ENCODE measurements around the gene HNRNPA3. TPM values are rescaled to one million over a fixed set of nuclear protein-coding genes. Genes with fewer than 3 reads are reported as not detected.

Gene HNRNPA3
- 10 to 100 TPM; 32.6 to 55.9 (median 47.4) TPM for total RNA-seq

DNA sequence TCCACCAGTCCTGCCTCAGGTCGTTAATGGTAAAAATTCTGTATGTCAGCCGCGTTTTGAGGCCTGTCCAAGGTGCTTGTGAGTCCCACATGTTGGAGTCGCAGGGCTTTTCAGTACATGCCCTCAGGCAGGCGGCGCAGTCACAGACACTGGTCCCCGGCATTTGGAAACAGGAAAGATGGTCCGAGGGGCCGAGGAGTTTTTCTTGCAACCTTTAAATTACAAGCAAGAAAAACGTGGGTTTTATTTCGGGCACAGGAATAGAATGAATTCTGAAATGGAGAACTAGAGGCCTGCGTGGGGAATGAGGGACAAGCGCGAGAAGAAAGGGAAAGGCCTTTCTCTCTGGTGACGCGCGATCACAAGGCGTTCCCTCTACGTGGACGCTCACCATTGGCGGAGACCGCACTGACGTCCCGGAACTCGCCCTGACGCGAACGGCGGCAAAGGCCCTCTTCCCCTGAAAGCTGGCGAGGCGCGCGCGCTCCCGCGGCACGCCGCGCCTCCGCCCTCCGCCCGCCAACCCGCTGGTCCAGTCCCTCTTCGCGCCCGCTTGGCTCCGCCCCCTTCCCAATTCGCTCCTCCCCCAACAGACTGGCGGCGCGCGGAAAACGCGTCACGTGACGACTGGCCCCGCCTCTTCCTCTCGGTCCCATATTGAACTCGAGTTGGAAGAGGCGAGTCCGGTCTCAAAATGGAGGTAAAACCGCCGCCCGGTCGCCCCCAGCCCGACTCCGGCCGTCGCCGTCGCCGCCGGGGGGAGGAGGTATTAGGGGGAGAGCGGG, at the start of gene HNRNPA3:
Gene HNRNPA3, plus strand, starts transcription at position 689 of the 785 bp plus-strand sequence. Its CDS starts 6 bp downstream, at position 695.
- TF ChIP-seq, protein P1, sequence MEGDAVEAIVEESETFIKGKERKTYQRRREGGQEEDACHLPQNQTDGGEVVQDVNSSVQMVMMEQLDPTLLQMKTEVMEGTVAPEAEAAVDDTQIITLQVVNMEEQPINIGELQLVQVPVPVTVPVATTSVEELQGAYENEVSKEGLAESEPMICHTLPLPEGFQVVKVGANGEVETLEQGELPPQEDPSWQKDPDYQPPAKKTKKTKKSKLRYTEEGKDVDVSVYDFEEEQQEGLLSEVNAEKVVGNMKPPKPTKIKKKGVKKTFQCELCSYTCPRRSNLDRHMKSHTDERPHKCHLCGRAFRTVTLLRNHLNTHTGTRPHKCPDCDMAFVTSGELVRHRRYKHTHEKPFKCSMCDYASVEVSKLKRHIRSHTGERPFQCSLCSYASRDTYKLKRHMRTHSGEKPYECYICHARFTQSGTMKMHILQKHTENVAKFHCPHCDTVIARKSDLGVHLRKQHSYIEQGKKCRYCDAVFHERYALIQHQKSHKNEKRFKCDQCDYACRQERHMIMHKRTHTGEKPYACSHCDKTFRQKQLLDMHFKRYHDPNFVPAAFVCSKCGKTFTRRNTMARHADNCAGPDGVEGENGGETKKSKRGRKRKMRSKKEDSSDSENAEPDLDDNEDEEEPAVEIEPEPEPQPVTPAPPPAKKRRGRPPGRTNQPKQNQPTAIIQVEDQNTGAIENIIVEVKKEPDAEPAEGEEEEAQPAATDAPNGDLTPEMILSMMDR (IDR thresholded peaks at IDR 0.05), result no peak
- peak in 1 of 2 donors; percentile 91 for TF ChIP-seq POLR2A (IDR thresholded peaks at IDR 0.05)
- 0 to 1% methylated on average over 53 to 54 of the region's 74 CpGs for WGBS, 2 donors
- intact Hi-C loops (cut with DNase I; ENCODE audit: low total_unique reads), result no loop called here
- DNase-seq (ENCODE audit: low spot score in 2 of 2), result peak; percentile 98 to 100
- H3K4me3 ChIP-seq (ENCODE audit: low read depth, poor library complexity, severe bottlenecking), result peak within 1 kb of the TSS; percentile 85

DNA sequence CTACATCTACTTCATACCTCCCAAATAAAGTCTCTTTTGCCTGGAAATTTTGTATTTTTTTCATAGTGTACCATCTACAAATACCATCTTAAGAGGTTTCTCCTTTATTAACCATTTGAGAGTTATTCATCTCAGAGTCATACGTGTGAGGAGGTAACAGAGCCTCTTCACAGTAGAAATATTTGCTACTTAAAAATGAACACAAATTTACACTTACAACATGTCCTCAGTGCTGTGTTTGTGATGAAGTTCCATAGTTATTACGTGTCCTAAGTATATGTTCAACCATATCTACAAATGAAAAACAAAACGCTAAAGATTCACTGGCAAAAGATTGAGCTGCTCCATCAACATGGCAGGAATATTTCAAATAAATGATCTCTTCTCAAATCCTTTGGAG, 48.5 kb upstream of the HNRNPA3 start:
- TF ChIP-seq POLR2A (IDR thresholded peaks at IDR 0.05), result no peak
- TF ChIP-seq, protein P1 (IDR thresholded peaks at IDR 0.05), result no peak
- intact Hi-C loops (cut with DNase I; ENCODE audit: low total_unique reads), result loop anchor here (5.0 to 10.0 kb wide), 2 partner anchors 168 to 251 kb away; no protein-coding TSS in a partner anchor
- no peak overlapping the region for H3K4me3 ChIP-seq (ENCODE audit: low read depth, poor library complexity, severe bottlenecking)
- no peak for DNase-seq (ENCODE audit: low spot score in 2 of 2)
- 16 to 19% methylated on average over 3 of the region's 3 CpGs for WGBS, 2 donors

DNA sequence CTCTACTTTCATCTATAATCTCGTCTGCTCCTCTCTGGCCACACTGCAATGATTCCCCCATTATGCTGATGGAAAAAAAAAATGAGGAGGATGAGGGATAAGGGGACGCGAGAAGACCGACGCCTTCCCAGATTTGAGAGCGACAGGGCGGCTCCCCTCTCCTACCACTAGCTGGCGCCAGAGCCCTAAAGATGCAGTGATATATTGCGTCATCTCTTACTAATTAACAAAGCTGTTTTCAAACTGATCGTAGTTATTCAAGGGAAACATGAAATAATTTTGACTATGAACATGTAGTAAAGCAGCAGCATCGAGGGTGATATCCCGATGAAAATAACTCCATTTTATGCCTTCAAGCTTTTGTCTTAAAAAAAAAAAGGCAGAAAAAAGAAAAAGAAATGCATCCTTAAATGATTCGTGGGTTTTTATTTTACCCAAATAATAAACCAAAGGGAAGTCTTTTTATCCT, 48.0 kb upstream of the HNRNPA3 start:
- H3K4me3 ChIP-seq (ENCODE audit: low read depth, poor library complexity, severe bottlenecking), result no peak overlapping the region
- 0 to 1% methylated on average over 13 of the region's 13 CpGs for WGBS, 2 donors
- intact Hi-C loops (cut with DNase I; ENCODE audit: low total_unique reads), result loop anchor here (5.0 to 10.0 kb wide), 2 partner anchors 168 to 250 kb away; no protein-coding TSS in a partner anchor
- DNase-seq (ENCODE audit: low spot score in 2 of 2), result peak; percentile 89 to 95
- TF ChIP-seq POLR2A (IDR thresholded peaks at IDR 0.05), result no peak
- TF ChIP-seq, protein P1 (IDR thresholded peaks at IDR 0.05), result peak in 2 of 3 donors; percentile 66 to 96

DNA sequence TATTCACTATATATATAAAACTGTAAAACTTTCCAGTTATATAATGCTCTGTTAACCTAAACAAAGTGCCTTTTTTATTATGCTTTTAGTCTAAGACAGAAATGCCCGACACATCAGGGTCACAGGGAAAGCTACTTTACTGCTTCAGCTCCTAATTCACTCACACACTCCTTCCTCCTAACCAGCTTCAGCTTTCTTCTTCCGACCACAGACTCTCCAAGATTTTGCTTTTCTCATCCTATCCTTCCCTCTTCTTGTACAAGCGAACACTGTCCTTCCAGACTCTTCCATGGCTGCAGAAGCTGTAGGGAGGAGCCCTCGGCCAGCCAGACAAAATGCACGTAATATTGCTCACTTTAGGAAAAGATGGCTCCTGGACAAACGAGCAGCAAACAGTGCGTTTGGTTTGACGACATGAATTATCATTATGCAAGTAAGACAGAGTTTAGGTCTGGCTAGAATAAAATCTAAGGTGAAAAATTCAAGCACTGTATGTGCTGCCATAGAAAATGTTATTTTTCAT, 47.5 kb upstream of the HNRNPA3 start:
- intact Hi-C loops (cut with DNase I; ENCODE audit: low total_unique reads), result loop anchor here (10.0 kb wide), 1 partner anchor 250 kb away; no protein-coding TSS in a partner anchor
- no peak overlapping the region for H3K4me3 ChIP-seq (ENCODE audit: low read depth, poor library complexity, severe bottlenecking)
- WGBS, 2 donors, result 4% methylated on average over 8 of the region's 8 CpGs
- no peak for TF ChIP-seq POLR2A (IDR thresholded peaks at IDR 0.05)
- TF ChIP-seq, protein P1 (IDR thresholded peaks at IDR 0.05), result no peak
- DNase-seq (ENCODE audit: low spot score in 2 of 2), result no peak

DNA sequence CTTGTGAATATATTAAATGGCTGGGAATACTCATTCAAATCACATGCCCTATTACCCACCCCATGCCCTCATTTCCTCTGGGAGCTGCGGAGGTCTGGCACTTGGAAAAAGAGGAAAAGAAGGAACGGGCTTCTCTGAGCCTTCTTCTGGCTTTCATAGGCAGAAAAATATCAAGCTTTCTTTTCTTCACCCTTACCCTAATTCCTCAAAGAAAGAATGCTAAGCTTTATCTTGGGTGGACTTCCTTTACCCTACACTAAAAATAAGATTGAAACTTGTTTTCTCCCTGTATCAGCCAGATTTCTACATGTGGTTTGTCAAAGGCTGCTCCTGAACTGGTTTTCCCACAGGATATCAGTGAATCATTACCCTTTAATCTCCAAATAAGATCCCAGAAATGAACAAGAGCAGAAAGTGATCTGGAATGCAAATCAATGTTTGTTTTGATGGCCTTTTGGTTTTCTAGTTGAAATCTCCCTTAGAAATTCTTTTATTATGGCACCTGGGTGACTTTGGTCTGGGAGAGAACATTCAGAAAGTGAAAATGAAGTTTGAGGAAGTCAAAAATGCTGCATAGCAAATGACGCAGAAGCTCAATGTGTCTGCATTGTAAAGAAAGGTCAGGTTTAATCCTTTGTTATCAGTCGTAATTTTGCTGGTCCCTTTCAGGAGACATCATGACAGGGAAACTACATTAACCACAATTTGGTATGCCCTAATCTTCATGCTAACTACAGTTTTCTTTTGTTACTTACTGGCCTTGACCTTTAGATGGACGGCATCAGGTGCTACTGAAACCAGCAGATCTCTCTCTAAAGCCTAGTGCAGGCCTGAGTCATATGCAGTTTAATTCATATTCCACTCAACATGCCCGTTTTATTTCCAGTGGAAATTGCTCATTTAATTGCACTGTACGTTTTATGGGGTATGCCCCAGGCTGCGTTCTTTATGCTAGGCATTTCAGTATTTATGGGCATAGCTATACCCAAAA, 46.6 kb upstream of the HNRNPA3 start:
- DNase-seq (ENCODE audit: low spot score in 2 of 2), result no peak
- TF ChIP-seq, protein P1 (IDR thresholded peaks at IDR 0.05), result no peak
- TF ChIP-seq POLR2A (IDR thresholded peaks at IDR 0.05), result no peak
- intact Hi-C loops (cut with DNase I; ENCODE audit: low total_unique reads), result loop anchor here (10.0 kb wide), 1 partner anchor 249 kb away; no protein-coding TSS in a partner anchor
- H3K4me3 ChIP-seq (ENCODE audit: low read depth, poor library complexity, severe bottlenecking), result no peak overlapping the region
- WGBS, 2 donors, result 33 to 36% methylated on average over 8 of the region's 8 CpGs
